ENCODE results near the gene GRIP2. TPM values are rescaled to one million over a fixed set of nuclear protein-coding genes. Genes with fewer than 3 reads are reported as not detected.

Gene GRIP2
- polyA plus RNA-seq, 1 donor from 2014 or later: 8.6 TPM

GRCh38 chr3:14587740-14588360, 47.7 kb upstream of the GRIP2 start:
- no peak overlapping the region for H3K9ac ChIP-seq (ENCODE audit: low read length)
- H3K79me2 ChIP-seq (replicated peaks; ENCODE audit: insufficient read depth, low read length): no peaks in the 10 kb centered on the region
- H4K20me1 ChIP-seq (ENCODE audit: insufficient read depth): no peaks in the 10 kb centered on the region
- no peaks in the 10 kb centered on the region for H3F3A ChIP-seq (ENCODE audit: insufficient read depth, low read length, poor library complexity, severe bottlenecking)
- no peak overlapping the region for H3K4me2 ChIP-seq (ENCODE audit: low read length)
- no peak overlapping the region for H3K4me3 ChIP-seq (ENCODE audit: low read length)
- no peaks in the 10 kb centered on the region for H3K36me3 ChIP-seq (ENCODE audit: insufficient read depth, low read length)
- TF ChIP-seq EP300 (conservative IDR thresholded peaks at IDR 0.05; ENCODE audit: poor library complexity, severe bottlenecking): no peak
- no peak for TF ChIP-seq CTCF (IDR thresholded peaks at IDR 0.05; ENCODE audit: poor library complexity, severe bottlenecking)
- no peak for TF ChIP-seq RAD21 (conservative IDR thresholded peaks at IDR 0.05)
- TF ChIP-seq TAF1 (IDR thresholded peaks at IDR 0.05; ENCODE audit: low read depth): no peak
- H3K27ac ChIP-seq (ENCODE audit: low read length): no peak overlapping the region
- no peaks in the 10 kb centered on the region for H3K9me3 ChIP-seq (ENCODE audit: low read length)
- H3K9me2 ChIP-seq (ENCODE audit: insufficient read depth, low read length): no peaks in the 10 kb centered on the region
- no peak overlapping the region for H2AFZ ChIP-seq (ENCODE audit: low read depth, low read length)
- no peaks in the 10 kb centered on the region for H3K27me3 ChIP-seq (ENCODE audit: insufficient read depth, low read depth, low read length)

GRCh38 chr3:14586611-14587010, 46.5 kb upstream of the GRIP2 start:
- Histone ChIP-seq H3K9me3 (ENCODE audit: low read length) (no peaks in the 10 kb centered on the region), H4K20me1 (ENCODE audit: insufficient read depth) (no peaks in the 10 kb centered on the region), H3K27ac (ENCODE audit: low read length) (no peak overlapping the region), H2AFZ (ENCODE audit: low read depth, low read length) (no peak overlapping the region), H3K4me2 (ENCODE audit: low read length) (no peak overlapping the region), H3K79me2 (replicated peaks; ENCODE audit: insufficient read depth, low read length) (no peaks in the 10 kb centered on the region), H3K9ac (ENCODE audit: low read length) (no peak overlapping the region), H3K4me3 (ENCODE audit: low read length) (no peak overlapping the region), H3K36me3 (ENCODE audit: insufficient read depth, low read length) (no peaks in the 10 kb centered on the region), H3F3A (ENCODE audit: insufficient read depth, low read length, poor library complexity, severe bottlenecking) (no peaks in the 10 kb centered on the region), H3K9me2 (ENCODE audit: insufficient read depth, low read length) (no peaks in the 10 kb centered on the region), H3K27me3 (ENCODE audit: insufficient read depth, low read depth, low read length) (no peaks in the 10 kb centered on the region)
- TF ChIP-seq EZH2 (IDR thresholded peaks at IDR 0.05; ENCODE audit: borderline replicate concordance, insufficient read depth, low read length, poor library complexity, severe bottlenecking) (no peak), MXI1 (conservative IDR thresholded peaks at IDR 0.05; ENCODE audit: poor library complexity, severe bottlenecking) (no peak), SMC3 (conservative IDR thresholded peaks at IDR 0.05; ENCODE audit: poor library complexity) (no peak), REST (IDR thresholded peaks at IDR 0.05; ENCODE audit: borderline replicate concordance) (no peak), TAF1 (IDR thresholded peaks at IDR 0.05; ENCODE audit: low read depth) (no peak), RAD21 (conservative IDR thresholded peaks at IDR 0.05) (no peak), POLR2AphosphoS5 (IDR thresholded peaks at IDR 0.05) (no peak), CTCF (IDR thresholded peaks at IDR 0.05; ENCODE audit: poor library complexity, severe bottlenecking) (no peak), EP300 (conservative IDR thresholded peaks at IDR 0.05; ENCODE audit: poor library complexity, severe bottlenecking) (no peak)
